Activated T-cell treated with anti-CD3 and anti-CD28 coated beads for 1 hour (primary cell): ENCODE measurements around the gene SPACA7.

Experiments used
- DNase-seq: peaks from one replicate; pipeline ENCODE4 v3.0.0-alpha.2; 2020; ENCODE audit warnings: low read depth

SPACA7 gene

DNA sequence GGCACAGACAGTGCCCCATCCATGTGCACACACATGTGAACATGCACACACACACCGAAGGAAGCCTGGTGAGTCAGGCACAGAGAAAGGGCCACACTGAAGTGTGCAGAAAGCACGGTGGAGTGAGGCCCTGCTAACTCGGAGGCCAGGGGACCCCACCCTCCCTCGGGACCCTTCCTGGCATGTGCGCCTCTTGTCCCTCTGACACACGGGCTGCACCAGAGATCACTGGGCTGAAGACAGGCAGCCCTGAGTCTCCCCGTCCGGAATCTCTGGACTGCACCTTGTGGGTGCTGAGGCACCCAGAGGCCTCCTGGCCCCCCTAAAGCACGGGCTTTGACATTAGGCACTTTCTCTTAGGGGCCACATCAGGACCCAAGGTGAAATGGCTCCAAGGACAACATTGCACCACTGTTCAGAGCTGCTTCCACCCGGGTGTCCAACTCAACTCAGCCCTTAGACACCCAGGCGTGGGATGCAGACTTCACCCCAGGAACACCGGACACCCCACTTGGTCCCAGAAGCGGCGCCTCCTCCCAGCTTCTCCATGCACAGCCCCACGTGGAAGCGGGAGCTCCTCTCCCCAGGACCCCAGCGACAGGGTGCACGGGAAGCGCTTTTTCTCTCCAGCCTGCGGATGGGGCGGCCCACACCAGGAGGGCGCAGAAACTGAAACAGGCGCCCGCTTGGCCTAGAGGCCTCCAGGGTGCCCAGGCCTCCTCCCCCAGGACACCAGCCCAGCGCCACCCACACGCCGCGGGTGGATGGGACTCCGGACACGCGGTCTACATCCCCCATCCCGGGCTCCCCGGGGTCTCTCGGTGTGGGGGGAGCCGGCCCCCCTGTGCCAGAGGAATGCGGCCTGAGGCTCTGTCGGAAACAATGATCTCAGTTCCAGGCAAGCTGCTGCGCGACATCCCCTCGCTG, 90.2 kb downstream of the SPACA7 start:
- DNase-seq = no peak

DNA sequence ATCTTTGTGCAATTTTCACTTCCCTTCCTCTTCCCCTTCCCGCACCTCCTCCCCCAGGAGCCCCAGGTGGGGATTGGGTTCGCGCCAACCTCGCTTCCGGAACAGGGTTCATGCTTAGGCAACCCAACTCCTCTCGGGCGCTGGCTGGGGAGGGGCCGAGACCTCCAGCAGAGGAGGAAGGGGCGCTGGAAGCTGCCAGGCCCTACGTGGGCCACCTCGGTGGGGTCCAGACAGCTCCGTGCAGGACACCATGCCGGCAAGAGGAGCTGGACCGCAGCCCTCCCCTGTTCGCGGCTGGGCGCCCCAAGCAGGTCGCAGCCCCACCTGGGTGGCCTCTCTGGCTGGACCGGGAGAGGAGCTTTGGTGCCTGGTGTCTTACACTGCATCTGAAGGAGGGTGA, 91.1 kb downstream of the SPACA7 start:
- no peak for DNase-seq

DNA sequence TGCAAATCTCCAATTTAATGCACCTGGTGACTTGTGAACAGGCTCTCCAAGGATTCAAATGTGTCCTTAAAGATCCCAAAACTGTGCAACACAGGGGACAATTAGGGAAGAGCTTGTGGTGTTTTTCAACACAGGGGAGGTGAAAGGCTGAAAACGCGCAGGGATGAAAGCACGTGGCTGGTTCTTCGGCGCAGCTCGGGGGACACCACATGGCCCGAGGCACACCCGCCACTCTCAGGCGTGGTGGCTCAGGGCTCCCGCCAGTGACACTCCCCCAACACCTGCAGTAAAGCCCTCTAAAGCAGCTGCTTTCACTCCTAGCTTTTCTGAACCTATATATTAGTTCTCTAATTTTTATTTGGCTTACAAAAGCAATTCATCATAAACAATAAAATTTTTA, 91.9 kb downstream of the SPACA7 start:
- DNase-seq = no peak

DNA sequence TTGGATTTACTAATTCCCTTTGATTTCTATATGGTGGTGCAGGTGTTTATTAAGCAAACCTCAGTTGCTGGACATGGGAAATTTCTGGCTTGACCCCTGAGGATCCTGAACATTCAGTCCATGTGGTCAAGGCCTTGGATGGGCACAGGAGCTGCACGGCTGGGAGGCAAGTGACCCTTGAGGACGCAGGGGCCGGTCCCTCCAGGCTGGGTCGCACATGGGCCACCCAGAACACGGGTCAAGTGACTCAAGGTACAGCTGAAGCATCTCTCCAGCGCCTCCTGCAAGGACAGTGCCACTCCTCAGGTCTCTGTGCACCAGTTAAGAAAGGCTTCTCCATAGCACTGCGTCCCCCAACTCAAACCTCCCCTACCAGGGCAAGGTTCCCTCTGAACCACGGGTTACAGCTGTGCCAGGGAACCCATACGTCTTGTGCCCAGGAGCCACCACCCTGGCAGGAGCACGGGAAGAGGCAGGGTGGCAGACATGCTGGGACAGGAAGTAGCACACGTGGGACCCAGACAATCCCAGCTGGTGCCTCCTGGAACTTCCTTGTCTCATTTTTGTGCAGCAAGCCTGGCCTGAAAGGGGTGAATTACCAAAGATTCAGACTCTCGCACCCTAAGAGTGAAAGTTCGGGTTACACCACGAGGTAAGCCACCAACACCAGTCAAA, 93.1 kb downstream of the SPACA7 start:
- DNase-seq = no peak

DNA sequence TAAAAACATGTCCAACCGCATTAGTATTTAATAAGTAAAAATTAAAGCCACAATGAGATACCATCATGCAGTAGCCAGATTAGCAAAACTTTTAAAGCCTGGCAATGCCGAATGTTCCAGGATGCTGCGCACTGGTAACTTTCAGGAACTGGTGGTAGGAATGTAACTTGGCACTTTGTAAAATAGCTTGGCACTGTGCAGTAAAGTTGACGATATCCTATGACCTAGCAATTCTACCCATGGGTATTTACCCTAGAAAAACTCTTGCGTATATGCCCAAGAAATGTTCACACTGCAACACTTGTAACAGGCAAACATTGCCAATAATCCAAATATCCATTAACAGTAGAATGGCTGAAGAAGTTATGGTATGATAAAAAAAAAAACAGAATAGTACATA, 97.7 kb downstream of the SPACA7 start:
- no peak for DNase-seq

DNA sequence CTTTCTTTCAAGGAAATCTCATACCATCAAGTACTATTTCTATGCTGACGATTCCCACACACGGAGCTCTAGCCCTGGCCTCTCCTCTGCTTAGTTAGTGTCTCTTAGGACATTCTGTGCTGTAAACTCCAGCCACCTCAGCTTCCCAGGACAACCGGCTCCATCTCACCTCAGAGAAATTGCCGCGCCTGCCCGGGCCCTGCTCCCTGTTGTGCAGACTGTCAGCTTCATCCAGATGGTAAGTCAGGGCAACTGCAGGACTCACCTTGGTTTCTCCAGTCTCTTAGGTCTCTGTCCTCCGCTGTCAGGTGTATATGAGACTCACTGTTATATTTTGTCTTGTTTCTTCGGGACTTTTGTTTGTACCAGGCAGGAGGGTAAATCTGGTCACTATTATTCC, 98.7 kb downstream of the SPACA7 start:
- no peak for DNase-seq

DNA sequence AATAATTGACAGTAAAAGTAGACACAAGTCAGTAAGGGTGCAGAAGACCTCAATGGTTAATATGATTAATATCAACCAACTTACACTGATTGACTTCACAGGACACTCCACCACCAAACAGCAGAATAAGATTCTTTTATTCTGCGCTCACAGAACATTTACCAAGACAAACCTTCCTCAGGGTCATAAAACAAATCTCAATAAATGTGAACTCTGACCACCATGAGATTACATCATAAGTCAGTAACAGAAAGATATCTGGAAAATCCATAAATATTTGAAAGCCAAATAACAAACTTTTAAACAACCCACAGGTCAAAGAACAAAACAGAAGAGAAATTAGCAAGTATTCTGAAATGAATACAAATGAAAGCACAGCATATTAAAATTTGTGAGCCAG, 99.7 kb downstream of the SPACA7 start:
- no peak for DNase-seq

DNA sequence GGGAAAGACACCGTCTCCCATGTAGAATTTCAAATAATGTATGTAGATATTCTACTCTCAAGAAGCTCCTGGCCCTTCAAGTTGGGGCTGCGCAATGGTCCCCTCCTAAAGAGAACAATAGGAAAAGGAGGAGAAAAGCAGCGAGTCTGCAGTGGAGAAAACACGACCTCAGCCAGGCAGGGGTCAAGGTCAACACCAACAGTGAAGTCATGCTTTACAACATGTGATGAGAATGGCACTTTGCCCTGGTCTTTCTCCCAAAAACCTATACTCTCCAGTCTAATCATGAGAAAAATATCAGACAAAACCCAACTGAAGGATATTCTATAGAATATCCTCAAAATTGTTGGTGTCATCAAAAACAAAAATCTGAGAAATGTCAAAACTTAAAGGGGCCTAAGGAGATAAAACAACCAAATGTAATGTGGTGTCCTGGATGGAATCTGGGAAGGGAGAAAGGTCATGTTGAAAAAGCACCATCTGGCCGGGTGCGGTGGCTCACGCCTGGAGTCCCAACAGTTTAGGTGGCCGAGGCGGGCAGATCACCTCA, 101.0 kb downstream of the SPACA7 start:
- no peak for DNase-seq

DNA sequence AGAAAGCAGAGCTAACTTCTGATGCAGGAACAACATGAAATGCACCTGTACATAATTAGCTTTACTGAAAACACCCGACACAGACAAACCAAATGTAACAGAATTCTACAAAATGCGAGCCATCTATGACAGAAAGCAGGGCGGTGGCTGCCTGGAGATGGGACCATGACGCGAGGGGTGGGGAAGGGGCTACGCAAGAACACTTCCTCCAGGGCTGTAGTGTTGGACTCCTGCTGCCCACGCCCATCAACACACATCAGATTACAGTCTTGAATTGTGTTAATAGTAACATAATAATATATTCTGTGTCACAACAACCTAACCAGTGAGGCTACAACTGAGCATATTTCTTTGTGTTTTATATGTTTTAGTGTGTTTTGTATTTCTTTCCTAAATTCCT, 103.2 kb downstream of the SPACA7 start:
- DNase-seq = no peak

DNA sequence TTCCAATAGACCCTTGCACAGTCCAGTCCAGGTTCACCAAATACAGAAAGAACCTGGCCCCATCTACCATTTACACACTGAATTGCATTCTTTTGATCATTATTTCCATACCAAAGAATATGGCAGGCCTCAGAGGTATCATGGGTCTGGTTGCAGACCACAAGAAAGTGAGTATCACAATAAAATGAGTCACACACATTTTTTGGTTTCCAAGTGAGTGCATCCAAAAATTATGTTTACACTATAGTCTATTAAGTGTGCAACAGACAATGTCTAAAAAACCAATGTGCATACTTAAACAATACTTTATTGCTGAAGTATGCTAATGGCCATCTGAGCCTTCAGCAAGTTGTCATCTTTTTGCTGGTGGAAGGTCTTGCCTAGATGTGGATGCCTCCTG, 105.3 kb downstream of the SPACA7 start:
- no peak for DNase-seq

DNA sequence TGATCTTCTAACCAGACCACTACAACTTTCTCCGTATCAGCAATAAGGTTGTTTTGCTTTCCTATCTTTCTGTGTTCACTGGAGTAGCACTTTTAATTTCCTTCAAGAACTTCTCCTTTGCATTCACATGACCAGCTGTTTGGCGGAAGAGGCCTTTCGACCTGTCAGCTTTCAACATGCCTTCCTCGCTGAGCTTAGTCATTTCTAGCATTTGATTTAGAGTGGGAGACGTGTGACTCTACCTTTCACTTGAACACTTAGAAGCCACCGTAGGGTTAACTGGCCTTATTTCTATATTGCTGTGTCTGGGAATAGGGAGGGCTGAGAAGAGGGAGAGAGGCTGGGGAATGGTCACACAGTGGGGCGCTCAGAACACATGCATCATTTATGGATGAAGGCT, 107.1 kb downstream of the SPACA7 start:
- DNase-seq = no peak
